KMS-11 (cell line): Measurements from ENCODE around the gene RASD1.

Experiments
- H2AFZ ChIP-seq: fragments of 200-600 bp; sonication (generic); 2 replicates; pipeline ENCODE4 v1.6.1; 2016; ENCODE audit warnings: antibody characterized with exemption, mixed run types, low read depth
- H3K27ac ChIP-seq: fragments of 200-600 bp; sonication (generic); 2 replicates; pipeline ENCODE4 v1.6.1; 2016; ENCODE audit warnings: mild to moderate bottlenecking, mixed run types
- H3K27me3 ChIP-seq: fragments of 200-600 bp; sonication (generic); 2 replicates; pipeline ENCODE4 v1.6.1; 2017; ENCODE audit warnings: mild to moderate bottlenecking, low read depth, mixed run types, moderate library complexity; ENCODE audit not compliant: insufficient read depth
- H3K36me3 ChIP-seq: fragments of 200-600 bp; sonication (generic); 2 replicates; pipeline ENCODE4 v1.6.1; 2017; ENCODE audit warnings: mild to moderate bottlenecking, mixed run types; ENCODE audit not compliant: insufficient read depth
- H3K4me1 ChIP-seq: fragments of 200-600 bp; sonication (generic); 2 replicates; pipeline ENCODE4 v1.6.1; 2016; ENCODE audit warnings: mild to moderate bottlenecking, low read depth, mixed run types; ENCODE audit not compliant: poor library complexity, severe bottlenecking
- H3K4me2 ChIP-seq: fragments of 200-600 bp; sonication (generic); 2 replicates; pipeline ENCODE4 v1.7.0; 2016; ENCODE audit warnings: mild to moderate bottlenecking, mixed run types
- H3K4me3 ChIP-seq: fragments of 200-600 bp; sonication (generic); IDR thresholded peaks from 2 replicates; pipeline ENCODE4 v1.6.1; 2017; ENCODE audit warnings: low read depth, low read length, mixed read lengths; ENCODE audit not compliant: insufficient read depth
- H3K79me2 ChIP-seq: fragments of 200-600 bp; sonication (generic); 2 replicates; pipeline ENCODE4 v1.6.1; 2016; ENCODE audit warnings: low read depth, mixed run types; ENCODE audit not compliant: insufficient read depth
- H3K9ac ChIP-seq: fragments of 200-600 bp; sonication (generic); 2 replicates; pipeline ENCODE4 v1.6.1; 2016; ENCODE audit warnings: mild to moderate bottlenecking, mixed run types
- H4K20me1 ChIP-seq: fragments of 200-600 bp; sonication (generic); 2 replicates; pipeline ENCODE4 v1.6.1; 2016; ENCODE audit warnings: mild to moderate bottlenecking, mixed run types; ENCODE audit not compliant: insufficient read depth
- TF ChIP-seq, protein P1 (sequence below): fragments of 200-600 bp; sonication (generic); conservative IDR thresholded peaks from 2 replicates; pipeline ENCODE4 v1.6.1; 2017; ENCODE audit warnings: low read depth, mild to moderate bottlenecking, antibody characterized with exemption, low read length, moderate library complexity, mixed read lengths

RASD1 gene

DNA sequence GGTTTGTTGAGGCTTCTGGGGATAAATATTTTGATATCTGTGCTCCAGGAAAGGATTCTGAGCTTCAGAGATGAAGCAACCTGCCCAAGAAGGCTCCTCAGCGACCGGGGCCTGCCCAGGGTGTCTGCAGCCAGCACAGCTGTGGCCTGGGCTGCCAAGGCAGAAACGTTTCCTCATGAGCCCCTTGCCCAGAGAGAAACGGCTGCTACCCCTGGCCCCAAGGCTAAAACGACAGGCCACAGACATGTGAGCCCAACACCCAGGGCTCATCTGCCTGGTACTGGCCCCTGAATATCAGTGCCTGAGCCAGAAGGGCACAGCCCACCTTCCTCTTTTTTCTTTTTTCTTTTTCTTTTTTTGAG is 45.4 kb upstream of the RASD1 start:
- TF ChIP-seq, protein P1, sequence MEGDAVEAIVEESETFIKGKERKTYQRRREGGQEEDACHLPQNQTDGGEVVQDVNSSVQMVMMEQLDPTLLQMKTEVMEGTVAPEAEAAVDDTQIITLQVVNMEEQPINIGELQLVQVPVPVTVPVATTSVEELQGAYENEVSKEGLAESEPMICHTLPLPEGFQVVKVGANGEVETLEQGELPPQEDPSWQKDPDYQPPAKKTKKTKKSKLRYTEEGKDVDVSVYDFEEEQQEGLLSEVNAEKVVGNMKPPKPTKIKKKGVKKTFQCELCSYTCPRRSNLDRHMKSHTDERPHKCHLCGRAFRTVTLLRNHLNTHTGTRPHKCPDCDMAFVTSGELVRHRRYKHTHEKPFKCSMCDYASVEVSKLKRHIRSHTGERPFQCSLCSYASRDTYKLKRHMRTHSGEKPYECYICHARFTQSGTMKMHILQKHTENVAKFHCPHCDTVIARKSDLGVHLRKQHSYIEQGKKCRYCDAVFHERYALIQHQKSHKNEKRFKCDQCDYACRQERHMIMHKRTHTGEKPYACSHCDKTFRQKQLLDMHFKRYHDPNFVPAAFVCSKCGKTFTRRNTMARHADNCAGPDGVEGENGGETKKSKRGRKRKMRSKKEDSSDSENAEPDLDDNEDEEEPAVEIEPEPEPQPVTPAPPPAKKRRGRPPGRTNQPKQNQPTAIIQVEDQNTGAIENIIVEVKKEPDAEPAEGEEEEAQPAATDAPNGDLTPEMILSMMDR: no peak
- Histone ChIP-seq H3K27me3 (no peaks in the 10 kb centered on the region), H3K4me2 (no peak overlapping the region), H3K36me3 (no peaks in the 10 kb centered on the region), H3K9ac (no peak overlapping the region), H3K27ac (no peak overlapping the region), H3K4me3 (no peak overlapping the region), H3K4me1 (no peaks in the 10 kb centered on the region), H4K20me1 (no peaks in the 10 kb centered on the region), H3K79me2 (no peaks in the 10 kb centered on the region), H2AFZ (no peak overlapping the region)

DNA sequence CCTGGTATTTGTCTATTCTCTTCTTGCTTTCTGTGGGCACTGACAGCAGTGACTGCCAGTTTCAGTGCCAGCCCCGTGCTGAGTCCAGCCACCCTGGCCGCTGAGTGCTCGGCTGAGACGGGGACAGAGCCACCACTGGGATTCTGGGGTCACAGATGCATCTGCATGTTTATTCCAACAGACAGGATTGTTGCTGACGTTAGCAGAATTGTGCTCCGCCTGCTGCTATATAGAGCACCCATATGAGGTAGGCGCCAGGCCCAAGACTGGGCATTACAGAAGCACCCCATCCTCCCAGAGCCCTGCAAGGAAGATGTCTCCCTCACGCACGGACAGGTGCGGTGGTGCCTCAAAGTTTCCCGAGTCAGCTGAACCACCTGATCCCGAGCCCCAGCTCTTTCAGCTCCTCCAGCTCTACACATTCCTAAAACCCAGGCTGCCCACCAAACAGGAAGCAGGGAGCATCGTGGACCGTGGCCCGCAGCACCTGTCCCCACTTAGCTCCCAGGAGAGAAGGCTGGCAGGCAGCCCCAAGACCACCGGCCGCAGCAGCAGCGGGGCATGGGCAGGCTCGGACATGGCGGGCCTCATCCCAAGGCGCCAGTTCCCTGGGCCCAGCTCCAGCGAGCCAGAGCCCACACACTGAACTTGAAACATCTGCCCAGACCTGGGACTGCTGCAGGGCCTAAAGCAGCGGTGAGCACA is 44.9 kb upstream of the RASD1 start:
- H3K4me3 ChIP-seq: no peak overlapping the region
- no peak overlapping the region for H3K9ac ChIP-seq
- TF ChIP-seq, protein P1: no peak
- H3K27me3 ChIP-seq: no peaks in the 10 kb centered on the region
- H2AFZ ChIP-seq: no peak overlapping the region
- H3K4me1 ChIP-seq: no peaks in the 10 kb centered on the region
- no peaks in the 10 kb centered on the region for H3K79me2 ChIP-seq
- no peaks in the 10 kb centered on the region for H3K36me3 ChIP-seq
- no peaks in the 10 kb centered on the region for H4K20me1 ChIP-seq
- no peak overlapping the region for H3K27ac ChIP-seq
- no peak overlapping the region for H3K4me2 ChIP-seq

GRCh38 chr17:17540278-17540906 is 44.2 kb upstream of the RASD1 start:
- Histone ChIP-seq H3K9ac (no peak overlapping the region), H3K4me1 (no peaks in the 10 kb centered on the region), H3K36me3 (no peaks in the 10 kb centered on the region), H4K20me1 (no peaks in the 10 kb centered on the region), H3K27me3 (no peaks in the 10 kb centered on the region), H2AFZ (no peak overlapping the region), H3K27ac (no peak overlapping the region), H3K79me2 (no peaks in the 10 kb centered on the region), H3K4me2 (no peak overlapping the region), H3K4me3 (no peak overlapping the region)
- TF ChIP-seq, protein P1: no peak

- H3K4me2 ChIP-seq: no peak overlapping the region
- H3K4me1 ChIP-seq: no peaks in the 10 kb centered on the region
- H3K4me3 ChIP-seq: no peak overlapping the region
- TF ChIP-seq, protein P1: no peak
- no peaks in the 10 kb centered on the region for H3K79me2 ChIP-seq
- H4K20me1 ChIP-seq: no peaks in the 10 kb centered on the region
- H3K36me3 ChIP-seq: no peaks in the 10 kb centered on the region
- no peak overlapping the region for H3K9ac ChIP-seq
- H2AFZ ChIP-seq: no peak overlapping the region
- no peaks in the 10 kb centered on the region for H3K27me3 ChIP-seq
- H3K27ac ChIP-seq: no peak overlapping the region
Observed at GRCh38 chr17:17539591-17539990, 43.4 kb upstream of the RASD1 start.
